Tibial nerve (tissue), 4 donors: ENCODE measurements around the gene LRRC8D.

Experiments
- EP300 ChIP-seq, 2 donors: sonication (generic); formaldehyde crosslinking; IDR thresholded peaks; one replicate each; pipeline ENCODE4 v1.6.1; 2017; ENCODE audit warnings: antibody characterized with exemption in 2 of 2, mild to moderate bottlenecking in 1 of 2
- POLR2A ChIP-seq, 2 donors: fragments of 450-650 bp; IDR thresholded peaks; one replicate each; pipeline ENCODE4 v1.6.1; 2017; ENCODE audit warnings: antibody characterized with exemption in 2 of 2, mild to moderate bottlenecking in 2 of 2, moderate library complexity in 2 of 2
- TF ChIP-seq, protein P1 (sequence below), 5 experiments: fragments of 200-600 bp in 3 of 5; fragments of 450-650 bp in 2 of 5; sonication (generic) in 3 of 5; IDR thresholded peaks; one replicate each; pipeline ENCODE4 v1.5.1; 2016 to 2019; ENCODE audit warnings: antibody characterized with exemption in 5 of 5, mild to moderate bottlenecking in 3 of 5, moderate library complexity in 2 of 5

- TF ChIP-seq, protein P1, sequence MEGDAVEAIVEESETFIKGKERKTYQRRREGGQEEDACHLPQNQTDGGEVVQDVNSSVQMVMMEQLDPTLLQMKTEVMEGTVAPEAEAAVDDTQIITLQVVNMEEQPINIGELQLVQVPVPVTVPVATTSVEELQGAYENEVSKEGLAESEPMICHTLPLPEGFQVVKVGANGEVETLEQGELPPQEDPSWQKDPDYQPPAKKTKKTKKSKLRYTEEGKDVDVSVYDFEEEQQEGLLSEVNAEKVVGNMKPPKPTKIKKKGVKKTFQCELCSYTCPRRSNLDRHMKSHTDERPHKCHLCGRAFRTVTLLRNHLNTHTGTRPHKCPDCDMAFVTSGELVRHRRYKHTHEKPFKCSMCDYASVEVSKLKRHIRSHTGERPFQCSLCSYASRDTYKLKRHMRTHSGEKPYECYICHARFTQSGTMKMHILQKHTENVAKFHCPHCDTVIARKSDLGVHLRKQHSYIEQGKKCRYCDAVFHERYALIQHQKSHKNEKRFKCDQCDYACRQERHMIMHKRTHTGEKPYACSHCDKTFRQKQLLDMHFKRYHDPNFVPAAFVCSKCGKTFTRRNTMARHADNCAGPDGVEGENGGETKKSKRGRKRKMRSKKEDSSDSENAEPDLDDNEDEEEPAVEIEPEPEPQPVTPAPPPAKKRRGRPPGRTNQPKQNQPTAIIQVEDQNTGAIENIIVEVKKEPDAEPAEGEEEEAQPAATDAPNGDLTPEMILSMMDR (IDR thresholded peaks at IDR 0.05), result no peak
- TF ChIP-seq EP300 (IDR thresholded peaks at IDR 0.05), result no peak
- no peak for TF ChIP-seq POLR2A (IDR thresholded peaks at IDR 0.05)
Measured at GRCh38 chr1:89908273-89908671, 87.4 kb downstream of the LRRC8D start.
